HG02938 (cell line): ENCODE data around the gene TMEM72.
"Not testable (repeated sequence)": the region's sequence is repeated elsewhere in the genome, so short reads cannot be mapped to it uniquely, and the experiment has no call there.

Experiments
- ATAC-seq: cut with Tn5 transposase; IDR thresholded peaks from one replicate; pipeline ENCODE4 v1.9.1; 2021; ENCODE audit warnings: mild to moderate bottlenecking, moderate library complexity; ENCODE audit not compliant: unreplicated experiment

Gene TMEM72

GRCh38 chr10:44911081-44911540 lies at the start of gene TMEM72:
Gene TMEM72 (plus strand): TSS chr10:44911337. CDS start chr10:44911513, 176 bp downstream.
- no peak for ATAC-seq

DNA sequence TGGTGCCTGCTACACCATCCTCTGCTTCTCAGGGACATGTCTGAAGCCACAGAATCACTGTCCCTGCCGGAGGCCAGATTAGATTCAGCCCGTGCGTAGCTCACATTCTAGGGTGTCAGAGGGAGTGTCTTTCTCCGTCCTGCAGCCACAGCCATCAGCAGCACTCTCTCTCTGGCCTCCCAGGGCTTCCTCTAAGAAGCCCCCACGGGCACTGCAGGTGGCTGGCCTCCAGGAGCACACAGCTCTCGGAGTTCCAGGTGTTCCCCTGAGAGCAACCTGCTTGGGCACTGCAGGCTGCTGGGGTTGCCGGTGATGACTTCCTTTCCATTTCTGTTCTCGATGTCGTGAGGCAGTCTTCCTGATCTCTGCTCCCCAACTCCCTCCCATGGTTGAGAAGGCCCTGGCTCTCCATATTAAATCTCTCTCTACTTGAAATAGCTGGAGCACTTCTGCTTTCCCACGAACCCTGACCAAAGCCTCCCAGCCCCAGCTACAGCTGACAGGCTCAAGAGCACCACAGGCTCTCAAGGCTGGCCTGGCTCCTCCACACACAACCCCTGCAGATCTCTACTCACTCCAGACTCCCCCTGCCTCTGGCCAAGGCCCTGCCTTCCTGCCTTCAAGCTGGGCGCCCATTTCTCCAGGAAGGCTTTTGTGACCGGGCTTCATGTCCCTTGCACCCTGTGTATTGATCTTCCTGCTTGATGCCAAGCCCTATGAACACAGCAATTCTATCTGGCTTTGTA lies 49.0 kb upstream of the TMEM72 start:
- no peak for ATAC-seq

DNA sequence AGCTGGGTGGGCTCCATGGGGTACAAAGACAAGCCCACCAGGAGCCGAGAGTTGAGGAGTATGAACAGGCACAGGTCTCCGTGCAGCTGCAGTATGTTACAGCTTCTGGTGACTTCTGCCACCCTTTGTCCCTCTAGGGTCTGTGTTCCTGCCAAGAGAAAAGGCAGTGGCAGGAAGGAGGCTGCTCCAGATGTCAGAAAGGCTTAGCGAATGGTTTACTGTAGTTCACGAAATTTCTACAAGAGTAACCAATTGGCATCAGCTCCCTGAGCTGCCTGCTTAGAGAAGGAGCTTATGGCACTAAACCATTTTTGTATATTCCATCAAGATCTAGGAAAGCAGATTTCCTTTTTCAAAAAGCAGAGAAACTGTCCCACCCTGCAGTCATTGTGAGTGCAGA lies 48.2 kb upstream of the TMEM72 start:
- no peak for ATAC-seq

- ATAC-seq = no peak
Observed at GRCh38 chr10:44863344-44864047, 47.6 kb upstream of the TMEM72 start.

- ATAC-seq = no peak
Observed at GRCh38 chr10:44864051-44864450, 47.1 kb upstream of the TMEM72 start.

DNA sequence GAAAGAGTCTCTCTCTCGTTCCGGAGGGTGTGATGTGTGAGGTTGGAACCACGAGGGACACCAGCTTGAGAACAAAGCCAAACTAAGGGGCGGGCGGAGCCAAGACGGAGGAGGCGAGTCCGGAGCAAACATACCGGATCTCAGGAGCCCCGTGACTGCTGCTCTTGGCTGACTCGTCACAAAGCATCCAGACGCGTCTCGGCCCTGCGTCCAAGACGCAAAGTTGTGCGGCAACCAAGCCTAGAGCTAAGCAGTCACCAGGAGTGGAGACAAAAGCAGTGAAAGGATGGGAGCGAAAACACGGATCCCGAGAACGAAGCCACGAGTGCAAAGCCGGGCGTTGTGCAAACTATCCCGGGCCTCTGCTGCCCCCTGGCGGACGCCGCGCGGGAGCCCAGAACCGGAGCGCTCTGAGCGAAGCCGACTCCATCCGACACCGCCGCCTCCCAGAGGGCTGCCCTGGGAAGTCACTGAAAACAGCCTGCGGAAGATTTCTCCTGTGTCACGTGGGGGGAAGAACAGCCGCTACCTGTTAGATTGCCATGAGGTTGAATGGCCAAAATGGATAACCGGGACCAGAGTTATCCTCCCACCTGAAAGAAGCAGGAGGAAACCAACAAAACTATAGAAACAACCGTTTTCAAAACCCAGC lies 46.4 kb upstream of the TMEM72 start:
- ATAC-seq = peak; percentile 89

DNA sequence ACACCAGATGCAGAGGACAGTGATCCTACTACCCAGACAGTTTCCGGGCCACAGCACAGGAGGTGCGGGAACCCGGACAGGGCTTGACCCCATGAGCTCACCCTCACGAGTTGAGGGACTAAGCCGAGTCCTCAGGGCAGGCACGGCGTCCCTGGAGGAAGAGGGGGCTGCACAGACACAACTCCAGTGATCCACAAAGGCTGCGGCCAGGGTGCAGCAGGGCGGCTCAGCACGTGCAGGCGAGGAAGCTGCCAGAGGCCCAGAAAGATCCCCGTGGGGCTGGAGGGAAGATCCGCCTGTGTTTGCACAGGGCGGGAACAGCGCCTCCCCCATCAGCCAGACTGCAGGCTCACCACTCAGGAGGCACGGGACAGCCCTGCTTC lies 45.9 kb upstream of the TMEM72 start:
- ATAC-seq = no peak

GRCh38 chr10:44866367-44866766 lies 44.8 kb upstream of the TMEM72 start:
- not testable (repeated sequence) for ATAC-seq

GRCh38 chr10:44870031-44870430 lies 41.1 kb upstream of the TMEM72 start:
- ATAC-seq = no peak

DNA sequence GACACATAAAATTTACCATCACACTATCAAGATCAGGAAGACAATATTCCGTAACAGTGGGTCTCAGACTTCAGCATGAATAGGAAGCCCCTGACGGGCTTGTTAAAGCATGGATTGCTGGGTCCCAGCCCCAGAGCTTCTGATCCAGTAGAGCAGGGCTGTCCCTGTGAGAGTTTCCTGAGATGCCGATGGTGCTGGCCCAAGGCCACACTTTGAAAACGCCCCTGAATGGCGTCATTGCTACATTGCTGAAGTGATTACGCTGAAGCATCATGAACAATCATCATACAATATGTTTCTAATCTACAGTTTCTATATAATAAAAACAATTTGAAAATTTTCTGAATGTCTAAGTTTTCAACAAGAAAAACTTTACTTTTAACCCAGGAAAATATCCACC lies 38.0 kb upstream of the TMEM72 start:
- no peak for ATAC-seq

DNA sequence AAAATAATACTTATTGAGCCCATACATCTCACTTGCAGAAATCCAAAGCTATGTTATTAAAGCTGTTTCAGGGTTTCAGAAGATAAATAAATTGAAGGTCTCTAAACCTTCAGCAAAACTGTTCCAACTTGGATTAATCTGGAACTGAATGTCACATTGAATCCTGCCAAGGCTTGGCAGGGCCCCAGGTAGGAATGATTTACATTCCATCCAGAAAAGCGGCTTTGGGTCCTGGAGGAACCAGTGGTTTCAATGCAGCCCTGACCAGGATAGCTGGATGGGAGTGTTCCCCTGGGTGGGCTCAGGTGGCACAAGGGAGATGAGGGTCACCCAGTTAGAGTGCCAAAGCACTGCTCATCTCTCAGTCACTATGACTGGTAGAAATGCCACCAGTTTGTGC lies 37.0 kb upstream of the TMEM72 start:
- no peak for ATAC-seq

GRCh38 chr10:44878706-44879530 lies 32.2 kb upstream of the TMEM72 start:
- no peak for ATAC-seq

- ATAC-seq = no peak
Observed at GRCh38 chr10:44879531-44879899, 31.6 kb upstream of the TMEM72 start.

GRCh38 chr10:44880090-44880715 lies 30.9 kb upstream of the TMEM72 start:
- no peak for ATAC-seq

- ATAC-seq = no peak
Observed at GRCh38 chr10:44881649-44882048, 29.5 kb upstream of the TMEM72 start.

DNA sequence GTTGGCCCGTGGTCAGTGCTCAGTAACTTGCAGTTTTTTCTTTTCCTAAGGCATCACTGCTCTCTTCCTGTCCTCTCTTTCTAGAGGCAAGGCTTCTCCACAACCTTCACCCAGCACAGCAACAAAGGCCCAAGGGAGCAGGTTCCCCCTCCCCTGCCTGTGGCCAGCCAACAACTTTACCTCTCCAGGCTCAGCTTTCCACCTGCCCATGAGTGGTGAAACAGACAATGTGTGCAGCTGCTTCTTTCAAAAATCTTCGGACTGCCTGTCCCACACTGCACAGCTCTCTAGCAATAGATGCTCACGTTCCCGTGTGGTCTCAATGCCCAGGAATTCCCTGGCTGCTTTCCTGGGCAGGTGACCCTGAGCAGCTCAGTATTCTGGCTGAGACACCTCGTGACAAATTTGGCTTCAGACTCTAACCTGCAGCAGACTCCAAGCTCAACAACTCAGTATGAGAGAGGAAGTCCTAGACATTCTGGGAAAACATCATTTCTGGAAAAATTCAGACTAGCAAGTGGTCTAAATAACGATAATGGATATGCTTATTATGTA lies 28.9 kb upstream of the TMEM72 start:
- ATAC-seq = no peak

- ATAC-seq = no peak
Observed at GRCh38 chr10:44883593-44884331, 27.4 kb upstream of the TMEM72 start.

- ATAC-seq = no peak
Observed at GRCh38 chr10:44885710-44886109, 25.4 kb upstream of the TMEM72 start.

DNA sequence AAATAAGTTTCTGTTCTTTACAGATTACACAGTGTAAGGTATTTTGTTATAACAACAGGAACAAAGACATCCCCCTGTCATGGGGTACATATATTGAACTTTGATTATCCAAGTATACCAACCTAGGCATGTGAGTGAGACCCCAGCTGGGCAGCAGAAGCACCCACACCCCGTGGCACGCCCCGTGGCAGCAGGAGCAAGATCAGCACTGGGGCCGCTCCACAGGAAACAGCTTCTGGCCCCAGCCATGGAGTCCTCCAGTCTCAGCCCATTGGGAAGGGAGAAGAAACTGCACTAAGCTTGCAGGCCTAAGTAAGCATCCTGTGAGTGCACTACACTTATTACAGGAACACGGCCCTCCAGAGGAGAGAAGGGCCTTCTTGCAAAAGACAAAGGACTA lies 24.2 kb upstream of the TMEM72 start:
- no peak for ATAC-seq

DNA sequence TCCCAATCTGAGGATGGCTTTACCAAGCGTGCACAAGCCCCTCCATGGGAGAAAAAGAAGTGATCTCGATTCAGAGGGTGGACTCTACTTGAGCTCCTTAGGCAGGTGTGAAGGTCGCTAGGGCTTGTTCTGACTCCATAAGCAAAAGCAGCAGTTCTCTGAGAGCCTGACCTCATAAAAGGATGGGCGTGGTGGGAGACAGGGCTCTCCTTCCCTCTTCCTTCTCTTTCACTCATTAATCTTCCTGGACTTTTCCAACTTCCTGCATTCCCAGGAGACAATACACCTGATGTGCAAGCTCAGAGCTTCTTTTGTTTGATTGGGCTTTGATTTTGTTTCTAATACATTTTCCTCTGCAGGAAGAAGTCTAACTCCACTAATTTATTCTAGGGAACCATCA lies 22.3 kb upstream of the TMEM72 start:
- ATAC-seq = no peak
